ENCODE data around the gene PFKL.

Gene PFKL

GRCh38 chr21:44312089-44312488 is 12.2 kb downstream of the PFKL start:
- no peak for ATAC-seq (ENCODE audit: insufficient read depth, low read depth)
- Histone ChIP-seq H3K36me3 (ENCODE audit: insufficient read depth, low read length) (peaks cover 89% of the 10 kb centered on the region), H2AFZ (ENCODE audit: low read depth, low read length) (no peak overlapping the region)

GRCh38 chr21:44312716-44313115 is 12.9 kb downstream of the PFKL start:
- no peaks in the 10 kb centered on the region for H3K27me3 ChIP-seq (ENCODE audit: insufficient read depth, low read length, poor library complexity)
- H3K4me2 ChIP-seq (ENCODE audit: insufficient read depth, low read length) = no peak overlapping the region
- H4K20me1 ChIP-seq (ENCODE audit: insufficient read depth, low read length) = peaks cover 72% of the 10 kb centered on the region
- H3K36me3 ChIP-seq (ENCODE audit: insufficient read depth, low read length) = peaks cover 89% of the 10 kb centered on the region
- TF ChIP-seq CTCF (IDR thresholded peaks at IDR 0.05; ENCODE audit: borderline replicate concordance, extremely low read depth, low read length, poor library complexity, severe bottlenecking) (no peak), EZH2 (IDR thresholded peaks at IDR 0.05; ENCODE audit: borderline replicate concordance, low read depth, low read length, severe bottlenecking) (no peak)
- no peak overlapping the region for H3K4me3 ChIP-seq (ENCODE audit: low read depth in 1 of 2, low read length in 2 of 2)
- H3K9me3 ChIP-seq (ENCODE audit: insufficient read depth, low read length, severe bottlenecking) = no peaks in the 10 kb centered on the region
- H2AFZ ChIP-seq (ENCODE audit: low read depth, low read length) = no peak overlapping the region
- DNase-seq (no peak), ATAC-seq (ENCODE audit: insufficient read depth, low read depth) (no peak)
- H3K27ac ChIP-seq (ENCODE audit: low read length) = no peak overlapping the region
- H3K79me2 ChIP-seq (ENCODE audit: insufficient read depth, low read length) = 0 out of 2 replicates have a peak, but pooled peaks cover 3% of the 10 kb centered on the region
- H3K9ac ChIP-seq (ENCODE audit: low read depth, low read length) = no peak overlapping the region
- no peaks in the 10 kb centered on the region for H3K4me1 ChIP-seq (ENCODE audit: insufficient read depth, low read length)

More at GRCh38 chr21:44312089-44312488, 12.2 kb downstream of the PFKL start:
- H3K27ac ChIP-seq (ENCODE audit: low read length) = no peak overlapping the region
- no peaks in the 10 kb centered on the region for H3K27me3 ChIP-seq (ENCODE audit: insufficient read depth, low read length, poor library complexity)
- no peak overlapping the region for H3K9ac ChIP-seq (ENCODE audit: low read depth, low read length)
- peaks cover 5% of the 10 kb centered on the region; the same call in 1 of the 2 replicates for H3K79me2 ChIP-seq (ENCODE audit: insufficient read depth, low read length)
- no peak overlapping the region for H3K4me3 ChIP-seq (ENCODE audit: low read depth in 1 of 2, low read length in 2 of 2)
- DNase-seq = no peak
- H3K9me3 ChIP-seq (ENCODE audit: insufficient read depth, low read length, severe bottlenecking) = no peaks in the 10 kb centered on the region
- TF ChIP-seq EZH2 (IDR thresholded peaks at IDR 0.05; ENCODE audit: borderline replicate concordance, low read depth, low read length, severe bottlenecking) = no peak
- no peak for TF ChIP-seq CTCF (IDR thresholded peaks at IDR 0.05; ENCODE audit: borderline replicate concordance, extremely low read depth, low read length, poor library complexity, severe bottlenecking)
- H3K4me1 ChIP-seq (ENCODE audit: insufficient read depth, low read length) = no peaks in the 10 kb centered on the region
- H4K20me1 ChIP-seq (ENCODE audit: insufficient read depth, low read length) = peaks cover 74% of the 10 kb centered on the region
- H3K4me2 ChIP-seq (ENCODE audit: insufficient read depth, low read length) = no peak overlapping the region

- TF ChIP-seq CTCF (IDR thresholded peaks at IDR 0.05; ENCODE audit: borderline replicate concordance, extremely low read depth, low read length, poor library complexity, severe bottlenecking) = no peak
- TF ChIP-seq EZH2 (IDR thresholded peaks at IDR 0.05; ENCODE audit: borderline replicate concordance, low read depth, low read length, severe bottlenecking) = no peak
- H3K79me2 ChIP-seq (ENCODE audit: insufficient read depth, low read length) = 0 out of 2 replicates have a peak, but pooled peaks cover 3% of the 10 kb centered on the region
- H3K36me3 ChIP-seq (ENCODE audit: insufficient read depth, low read length) = peaks cover 90% of the 10 kb centered on the region
- DNase-seq (no peak), ATAC-seq (ENCODE audit: insufficient read depth, low read depth) (no peak)
- no peak overlapping the region for H2AFZ ChIP-seq (ENCODE audit: low read depth, low read length)
- H3K9ac ChIP-seq (ENCODE audit: low read depth, low read length) = no peak overlapping the region
- H3K4me3 ChIP-seq (ENCODE audit: low read depth in 1 of 2, low read length in 2 of 2) = no peak overlapping the region
- no peaks in the 10 kb centered on the region for H3K27me3 ChIP-seq (ENCODE audit: insufficient read depth, low read length, poor library complexity)
- peaks cover 71% of the 10 kb centered on the region for H4K20me1 ChIP-seq (ENCODE audit: insufficient read depth, low read length)
- H3K4me2 ChIP-seq (ENCODE audit: insufficient read depth, low read length) = no peak overlapping the region
- H3K9me3 ChIP-seq (ENCODE audit: insufficient read depth, low read length, severe bottlenecking) = no peaks in the 10 kb centered on the region
- no peak overlapping the region for H3K27ac ChIP-seq (ENCODE audit: low read length)
- H3K4me1 ChIP-seq (ENCODE audit: insufficient read depth, low read length) = no peaks in the 10 kb centered on the region
Measured at GRCh38 chr21:44313451-44313850, 13.6 kb downstream of the PFKL start.

- H3K4me3 ChIP-seq (ENCODE audit: low read depth in 1 of 2, low read length in 2 of 2) = no peak overlapping the region
- TF ChIP-seq EZH2 (IDR thresholded peaks at IDR 0.05; ENCODE audit: borderline replicate concordance, low read depth, low read length, severe bottlenecking) (no peak), CTCF (IDR thresholded peaks at IDR 0.05; ENCODE audit: borderline replicate concordance, extremely low read depth, low read length, poor library complexity, severe bottlenecking) (no peak)
- H3K27me3 ChIP-seq (ENCODE audit: insufficient read depth, low read length, poor library complexity) = no peaks in the 10 kb centered on the region
- H3K9me3 ChIP-seq (ENCODE audit: insufficient read depth, low read length, severe bottlenecking) = no peaks in the 10 kb centered on the region
- peaks cover 92% of the 10 kb centered on the region for H3K36me3 ChIP-seq (ENCODE audit: insufficient read depth, low read length)
- H3K9ac ChIP-seq (ENCODE audit: low read depth, low read length) = no peak overlapping the region
- DNase-seq = no peak
- H3K4me2 ChIP-seq (ENCODE audit: insufficient read depth, low read length) = no peak overlapping the region
- no peak overlapping the region for H3K27ac ChIP-seq (ENCODE audit: low read length)
- H2AFZ ChIP-seq (ENCODE audit: low read depth, low read length) = no peak overlapping the region
- H4K20me1 ChIP-seq (ENCODE audit: insufficient read depth, low read length) = peaks cover 66% of the 10 kb centered on the region
- no peak for ATAC-seq (ENCODE audit: insufficient read depth, low read depth)
- 0 out of 2 replicates have a peak, but pooled peaks cover 3% of the 10 kb centered on the region for H3K79me2 ChIP-seq (ENCODE audit: insufficient read depth, low read length)
- H3K4me1 ChIP-seq (ENCODE audit: insufficient read depth, low read length) = no peaks in the 10 kb centered on the region
Measured at GRCh38 chr21:44314128-44314527, 14.3 kb downstream of the PFKL start.
